ENCODE data around the gene TM9SF4.
"Not testable (repeated sequence)": the region's sequence is repeated elsewhere in the genome, so short reads cannot be mapped to it uniquely, and the experiment has no call there.

Gene TM9SF4

DNA sequence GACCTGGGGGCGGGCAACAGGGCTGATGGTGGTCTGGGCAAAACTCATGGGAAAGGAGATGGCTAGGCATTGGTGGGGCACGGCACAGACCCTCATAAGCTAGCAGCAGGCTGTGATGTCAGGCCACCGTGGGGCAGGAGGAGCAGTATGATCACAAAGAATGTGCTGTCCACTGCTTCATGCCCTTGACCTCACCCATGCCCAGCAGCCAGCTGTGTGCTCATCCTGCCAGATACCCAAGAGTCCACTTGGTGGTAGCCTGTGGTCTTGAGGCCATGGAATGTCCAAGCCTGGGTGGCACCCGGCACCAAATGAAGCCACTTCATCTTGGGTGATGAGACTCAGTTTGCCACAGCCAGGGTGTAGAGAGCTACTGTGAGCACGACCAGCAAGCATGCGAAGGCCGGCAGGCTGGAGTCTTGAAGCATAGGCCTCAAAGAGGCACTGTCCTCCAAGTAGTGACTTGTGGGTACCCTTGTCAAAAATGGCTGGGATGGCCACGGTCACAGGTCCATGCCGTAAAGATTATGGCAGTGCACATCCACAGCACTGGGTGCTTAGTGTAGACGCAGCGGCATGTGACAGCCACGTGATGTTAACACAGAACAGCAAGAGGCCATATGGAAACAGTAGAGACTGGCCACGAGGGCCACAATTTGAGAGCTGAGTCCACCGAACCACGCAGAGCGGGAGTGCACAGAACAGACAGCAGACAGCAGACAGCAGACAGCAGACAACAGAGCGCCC, 79.0 kb downstream of the TM9SF4 start:
- no peak for DNase-seq (ENCODE audit: low read depth in 3 of 3)

DNA sequence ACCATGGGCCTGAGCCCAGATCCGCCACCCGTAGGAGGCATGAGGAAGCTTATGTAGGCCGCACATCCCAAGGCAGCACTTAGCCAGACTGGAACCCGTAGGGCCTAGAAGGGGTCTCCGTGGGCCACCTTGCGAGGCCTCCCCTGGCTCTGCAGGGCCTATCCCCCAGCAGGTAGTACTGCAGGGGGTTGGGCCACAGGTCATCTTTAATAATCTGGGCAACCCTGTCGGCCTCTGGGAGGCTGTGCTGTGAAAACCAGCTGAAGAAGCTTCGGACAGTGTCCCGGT, 79.6 kb downstream of the TM9SF4 start:
- DNase-seq (ENCODE audit: low read depth in 3 of 3): no peak

DNA sequence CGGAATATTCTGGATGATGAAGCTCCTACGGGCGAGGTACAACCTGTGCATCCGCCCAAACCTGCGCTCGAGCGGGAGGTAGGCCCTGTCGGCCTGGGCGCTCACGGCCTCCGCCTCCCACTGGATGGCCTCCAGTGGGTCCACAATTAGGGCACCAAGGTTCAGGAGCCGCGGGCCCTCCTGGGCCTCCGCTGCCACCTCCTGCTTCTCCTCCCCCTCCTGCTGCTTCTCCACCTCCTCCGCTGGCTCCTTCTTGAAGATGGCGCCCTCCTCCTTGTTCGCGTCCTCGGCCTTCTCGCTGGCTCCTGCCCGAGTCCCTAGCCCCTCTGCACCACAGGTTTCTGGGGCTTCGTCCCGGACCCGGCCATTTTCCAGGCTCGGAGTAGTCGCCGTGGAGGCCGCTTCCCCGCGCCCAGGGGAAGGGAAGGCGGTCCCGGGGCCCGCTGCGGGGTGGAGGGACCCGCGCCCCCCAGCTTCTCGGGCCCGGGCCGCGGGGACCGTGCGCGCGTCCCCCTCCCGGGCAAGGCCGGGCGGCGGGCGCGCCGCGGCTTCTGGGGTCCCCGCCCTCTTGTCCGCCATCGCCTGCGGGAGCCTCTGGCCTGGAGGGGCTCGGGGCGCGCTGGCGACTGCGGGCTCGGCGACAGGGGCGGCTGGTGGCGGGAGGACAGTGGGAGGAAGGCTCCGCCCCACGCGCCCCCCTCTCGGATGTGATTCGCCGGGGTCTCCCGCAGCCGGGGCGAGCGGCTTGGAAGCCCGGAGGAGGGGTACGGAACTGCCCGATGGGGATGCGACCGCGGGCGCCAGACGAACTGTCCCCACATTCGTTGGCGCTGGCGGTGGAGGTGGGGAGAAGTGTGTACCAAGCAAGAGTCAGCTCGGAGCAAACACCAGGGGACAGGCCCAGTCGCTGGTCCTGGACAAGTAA, 80.4 kb downstream of the TM9SF4 start:
- DNase-seq (ENCODE audit: low read depth in 3 of 3): peak in 1 of 3 experiments; percentile 46

DNA sequence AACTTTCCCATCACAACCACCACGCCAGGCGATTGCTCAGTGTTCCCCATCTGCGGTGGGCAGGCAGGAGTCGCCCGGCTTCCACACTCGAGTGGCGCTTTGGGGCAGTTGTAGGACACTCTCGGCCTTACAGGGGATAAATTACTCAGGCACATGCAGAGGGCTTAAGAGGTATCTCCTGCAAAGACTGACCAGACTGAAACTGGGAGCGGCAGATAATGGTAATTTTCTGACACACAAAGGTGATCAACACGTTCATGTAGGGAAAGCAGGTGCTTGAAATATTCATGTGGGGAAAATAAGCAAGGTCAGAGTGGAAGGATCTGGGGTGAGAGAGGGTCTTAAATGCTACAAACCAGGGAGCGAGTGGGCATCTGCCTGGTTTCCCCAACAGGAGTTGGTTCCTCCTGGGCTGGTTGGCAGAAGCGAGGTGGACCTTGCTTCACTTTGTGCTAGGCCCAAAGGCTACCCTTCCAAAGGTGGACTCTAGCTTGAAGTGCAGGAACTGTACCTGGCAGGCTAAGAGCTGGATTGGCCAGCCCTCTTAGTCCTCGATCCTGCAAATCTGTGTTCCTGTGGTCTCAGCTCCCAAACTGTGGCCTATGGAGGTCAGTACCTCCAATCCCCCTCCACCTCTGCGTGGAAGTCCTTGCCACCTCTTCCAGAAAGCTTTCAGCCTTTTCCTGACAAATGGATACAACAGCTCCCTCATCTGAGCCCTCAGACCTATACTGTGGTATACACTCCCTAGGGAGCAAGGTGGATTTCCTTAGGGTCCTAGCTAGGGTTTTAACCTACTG, 81.3 kb downstream of the TM9SF4 start:
- no peak for DNase-seq (ENCODE audit: low read depth in 3 of 3)

DNA sequence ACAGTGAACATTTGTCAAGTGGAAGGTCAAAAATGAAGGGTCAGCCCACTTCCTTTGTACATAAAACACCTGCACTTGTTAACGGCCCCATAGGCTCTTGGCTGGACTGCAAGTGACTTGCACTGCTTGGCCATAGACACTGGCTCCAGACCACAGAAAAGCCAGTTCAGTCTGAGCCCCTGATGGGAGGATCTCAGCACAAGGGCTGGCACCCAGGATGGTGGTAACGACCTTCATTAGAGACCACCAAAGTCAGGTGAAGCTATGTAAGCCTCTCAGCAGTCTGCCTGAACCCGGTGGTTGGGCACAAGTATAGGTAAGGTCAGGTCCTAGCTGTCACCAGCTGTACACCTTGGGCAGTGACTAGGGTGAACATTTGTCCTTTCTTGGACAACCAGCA, 81.9 kb downstream of the TM9SF4 start:
- DNase-seq (ENCODE audit: low read depth in 3 of 3): no peak

DNA sequence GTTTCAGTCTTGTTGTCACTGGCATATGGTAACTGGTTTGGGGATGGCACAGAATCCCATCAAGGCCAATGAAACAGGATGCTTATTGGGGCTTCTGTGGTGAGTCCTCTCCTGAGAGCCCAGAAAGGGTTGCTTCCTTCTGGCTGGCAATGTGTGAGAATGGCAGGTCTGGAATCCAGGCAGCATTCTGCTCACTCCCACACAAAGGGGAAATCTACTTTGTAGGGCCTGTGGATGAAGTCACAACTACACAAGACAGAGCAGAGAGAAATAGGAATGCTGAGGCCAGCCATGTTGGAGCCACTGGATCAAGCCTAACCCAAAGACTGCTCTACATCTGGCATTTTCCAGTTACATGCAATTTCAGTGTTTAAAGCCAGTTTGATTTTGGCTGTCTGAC, 82.4 kb downstream of the TM9SF4 start:
- no peak for DNase-seq (ENCODE audit: low read depth in 3 of 3)

DNA sequence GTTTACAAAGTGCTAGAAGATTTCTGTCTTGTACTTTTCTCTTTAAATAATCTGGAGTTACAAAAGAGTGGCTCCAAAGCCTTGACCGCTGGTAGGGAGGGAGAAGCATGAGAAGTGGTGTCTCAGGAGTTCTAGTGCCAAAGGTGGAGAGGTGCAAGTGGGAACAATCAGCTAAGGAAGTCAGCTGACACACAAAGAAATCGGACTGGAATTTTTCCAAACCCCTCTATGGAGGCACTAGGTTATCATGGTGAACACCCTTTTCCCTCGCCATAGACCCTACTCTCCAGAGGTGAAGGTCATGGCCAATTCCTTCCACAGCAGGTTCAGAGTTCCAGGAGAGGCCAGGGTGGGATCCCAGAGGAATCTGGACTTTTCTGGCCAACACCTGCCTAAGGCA, 83.2 kb downstream of the TM9SF4 start:
- no peak for DNase-seq (ENCODE audit: low read depth in 3 of 3)

DNA sequence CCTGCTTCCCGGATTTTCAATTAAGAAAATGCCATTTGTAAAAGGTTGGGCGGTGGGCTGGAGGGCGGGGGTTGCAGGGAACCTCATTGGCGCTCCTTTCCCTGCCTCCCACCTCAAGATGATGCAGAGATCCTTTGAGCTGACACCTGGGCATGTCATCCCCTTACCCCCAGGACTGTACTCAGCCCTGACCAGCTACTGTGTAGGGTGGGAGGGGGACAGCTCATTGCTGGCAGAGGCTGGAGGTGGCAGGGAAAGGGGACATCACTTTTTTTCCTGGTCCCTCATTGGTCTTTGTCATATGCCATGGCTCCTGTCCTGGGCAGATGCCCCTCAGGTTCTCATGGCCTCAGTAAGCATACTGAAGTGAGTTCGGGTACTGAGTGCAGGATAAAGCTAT, 83.8 kb downstream of the TM9SF4 start:
- DNase-seq (ENCODE audit: low read depth in 3 of 3): not testable (repeated sequence)

DNA sequence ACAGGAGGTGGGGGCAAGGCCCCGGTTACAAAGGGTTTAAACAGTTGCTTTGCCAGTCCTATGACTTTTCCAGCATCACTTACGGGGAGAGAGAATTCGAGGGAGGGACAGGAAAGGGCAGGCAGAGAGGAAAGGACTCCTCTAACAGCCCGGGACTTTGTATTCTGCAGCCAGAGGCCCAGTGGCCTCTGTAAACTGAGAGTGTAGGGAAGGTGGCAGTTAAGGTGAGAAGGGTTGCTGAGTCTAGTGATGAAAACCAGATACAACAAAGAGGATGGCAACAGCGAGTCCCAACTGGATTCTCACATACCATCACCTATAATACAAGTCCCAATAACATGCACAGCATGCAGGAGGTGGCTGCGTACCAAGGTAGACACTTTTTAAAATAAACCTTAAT, 84.5 kb downstream of the TM9SF4 start:
- no peak for DNase-seq (ENCODE audit: low read depth in 3 of 3)

DNA sequence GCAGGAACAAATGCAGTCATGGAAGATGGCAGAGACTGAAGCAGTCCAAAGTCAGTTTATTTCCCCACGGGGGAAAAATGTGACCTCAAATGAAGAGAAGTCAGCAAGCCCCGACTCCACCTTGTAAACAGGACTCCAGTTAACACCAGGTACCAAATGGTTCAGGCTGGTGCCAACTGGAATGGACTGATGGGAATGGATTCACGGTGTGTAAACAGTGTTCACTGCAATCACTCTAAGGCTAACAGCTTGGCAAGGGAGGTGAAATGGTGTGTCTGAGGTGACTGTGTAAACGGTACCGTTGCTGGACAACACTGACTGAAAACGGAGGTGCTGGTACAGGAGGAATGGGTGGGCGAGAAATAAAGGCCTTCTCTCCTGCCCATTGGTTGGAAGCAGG, 86.1 kb downstream of the TM9SF4 start:
- DNase-seq (ENCODE audit: low read depth in 3 of 3): no peak

DNA sequence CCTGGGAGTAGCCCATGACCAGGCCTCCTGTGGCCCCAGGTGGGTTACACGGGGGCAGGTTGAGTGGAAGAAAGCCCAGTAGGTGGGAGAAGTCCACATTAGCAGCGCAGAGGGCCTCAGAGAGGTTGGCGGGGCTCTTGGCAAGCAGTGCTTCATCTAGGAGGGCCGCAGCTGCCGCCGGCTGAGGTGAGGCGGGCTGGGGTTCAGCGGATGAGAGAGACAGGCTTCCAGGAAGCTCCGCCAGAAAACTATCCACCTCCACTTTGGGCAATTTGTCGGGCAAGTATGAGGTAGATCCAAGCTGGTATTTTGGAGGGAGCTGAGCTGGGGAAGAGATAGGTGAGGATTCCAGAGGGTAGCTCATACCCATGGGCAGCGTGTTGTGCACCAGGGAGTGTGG, 87.1 kb downstream of the TM9SF4 start:
- DNase-seq (ENCODE audit: low read depth in 3 of 3): not testable (repeated sequence)

DNA sequence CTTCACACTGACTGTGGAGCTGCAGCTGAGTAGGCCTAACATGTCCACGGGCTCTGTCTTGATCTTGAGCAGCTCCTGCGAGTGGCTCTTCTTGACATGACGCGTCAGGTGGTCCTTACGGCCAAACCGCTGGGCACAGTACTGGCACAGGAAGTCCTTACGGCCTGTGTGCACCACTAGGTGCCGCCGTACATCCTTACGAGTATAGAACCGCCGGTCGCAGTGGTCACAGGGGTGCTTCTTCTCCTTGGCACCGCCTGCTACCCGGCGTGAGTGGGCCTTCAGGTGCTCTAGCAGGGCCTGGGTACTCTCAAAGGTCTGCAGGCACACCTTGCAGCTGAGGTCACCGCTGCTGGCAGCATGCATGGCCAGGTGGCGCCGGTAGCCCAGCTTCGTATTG, 87.6 kb downstream of the TM9SF4 start:
- not testable (repeated sequence) for DNase-seq (ENCODE audit: low read depth in 3 of 3)

DNA sequence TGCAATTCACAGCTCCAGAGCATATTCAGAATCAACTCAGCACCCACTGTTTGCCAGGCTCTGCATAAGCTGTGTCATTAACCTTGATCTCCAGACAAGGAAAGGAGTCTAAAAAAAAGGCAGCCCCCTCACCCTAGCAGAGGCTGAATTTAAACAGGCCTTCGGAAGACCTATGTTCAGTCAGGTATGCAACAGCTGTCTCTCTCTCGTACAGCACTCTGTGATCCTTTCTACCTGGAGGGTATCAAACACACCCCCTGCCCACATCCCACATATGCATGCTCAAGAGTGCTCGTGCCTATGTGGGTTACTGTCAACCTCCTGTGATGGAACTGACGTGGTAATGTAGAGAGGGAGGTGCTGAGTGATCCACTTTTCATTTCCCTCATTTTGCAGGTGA, 89.5 kb downstream of the TM9SF4 start:
- DNase-seq (ENCODE audit: low read depth in 3 of 3): no peak

DNA sequence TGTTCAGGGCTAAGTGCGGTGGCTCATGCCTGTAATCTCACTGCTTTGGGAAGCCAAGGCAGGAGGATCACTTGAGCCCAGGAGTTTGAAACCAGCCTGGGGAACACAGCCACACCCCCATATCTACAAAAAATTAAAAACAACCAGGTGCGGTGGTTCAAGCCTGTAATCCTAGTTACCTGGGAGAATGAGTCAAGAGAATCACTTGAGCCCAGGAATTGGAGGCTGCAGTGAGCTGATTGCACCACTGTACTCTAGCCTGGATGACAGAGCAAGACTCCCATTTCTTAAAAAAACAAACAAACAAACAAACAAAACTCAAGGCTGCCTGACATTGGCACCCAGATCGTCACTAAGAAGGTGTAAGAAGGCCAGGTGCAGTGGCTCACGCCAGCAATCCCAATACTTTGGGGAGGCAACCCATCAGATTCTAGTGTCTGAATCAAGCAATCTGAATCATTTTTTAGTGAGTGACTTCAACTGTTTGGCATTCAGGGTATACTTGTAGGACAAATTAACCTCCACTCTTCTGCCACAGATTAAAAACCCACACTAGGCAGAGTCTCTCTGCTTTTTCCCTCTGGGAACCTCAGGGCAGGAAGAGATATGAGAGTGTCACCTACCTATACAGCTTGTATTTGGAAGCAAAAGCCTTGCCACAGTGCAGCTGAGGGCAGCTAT, 91.9 kb downstream of the TM9SF4 start:
- no peak for DNase-seq (ENCODE audit: low read depth in 3 of 3)

DNA sequence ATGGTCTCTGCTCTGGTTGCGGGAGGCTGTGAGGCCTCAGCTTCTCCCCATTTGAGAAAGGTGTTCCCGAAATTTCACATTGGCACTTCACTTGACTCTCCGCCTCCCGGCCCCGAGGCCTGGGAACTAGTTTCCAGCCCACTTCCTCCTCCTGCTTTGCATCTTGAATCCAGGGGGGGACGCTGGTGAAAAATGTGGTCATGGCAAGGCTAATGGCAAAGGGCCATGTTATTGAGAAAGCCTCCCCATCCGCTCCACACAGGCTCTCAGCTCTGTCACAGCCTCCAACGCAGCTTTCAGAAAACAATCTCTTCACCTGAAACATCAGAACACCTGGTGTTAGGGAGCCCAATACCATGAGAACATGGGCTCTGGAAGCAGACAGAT, 92.5 kb downstream of the TM9SF4 start:
- no peak for DNase-seq (ENCODE audit: low read depth in 3 of 3)

DNA sequence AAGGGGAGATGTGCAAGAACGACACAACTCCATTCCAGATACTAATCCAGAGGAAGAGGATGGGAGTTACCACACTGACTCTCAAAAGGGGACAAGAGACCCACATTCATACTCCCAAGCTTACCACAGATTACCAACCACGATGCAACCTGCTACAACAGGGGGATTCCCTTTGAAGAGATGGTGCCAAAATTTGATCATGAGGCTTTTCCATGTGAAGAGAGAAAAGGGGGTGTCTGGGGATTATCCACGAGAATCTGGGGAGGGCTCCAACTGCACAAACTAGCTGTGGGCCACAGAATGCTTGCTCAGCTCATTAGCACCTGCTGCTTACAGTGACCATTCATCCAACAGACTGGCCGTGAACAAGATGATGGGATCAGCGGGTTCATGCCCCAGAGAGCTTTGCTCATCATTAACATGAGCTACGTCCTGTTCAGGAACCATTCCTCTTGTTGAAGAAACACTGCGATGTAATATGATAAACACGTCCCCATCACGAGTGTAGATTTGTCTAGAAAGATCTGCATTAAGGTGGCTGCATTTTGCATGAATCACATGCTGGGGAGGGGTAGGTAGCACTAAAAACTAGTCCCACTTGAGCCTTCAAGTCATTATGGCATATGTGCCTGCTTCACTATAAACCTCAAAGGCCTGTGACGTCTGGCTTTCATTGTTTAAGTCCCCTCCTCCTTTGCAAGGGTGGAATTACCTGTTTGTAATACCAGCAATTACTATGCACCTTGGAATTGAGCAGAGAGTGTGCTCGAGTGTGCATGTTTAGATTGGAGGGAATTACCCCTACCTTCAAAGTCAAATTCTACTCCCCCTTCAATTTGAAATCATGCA, 94.1 kb downstream of the TM9SF4 start:
- DNase-seq (ENCODE audit: low read depth in 3 of 3): no peak

DNA sequence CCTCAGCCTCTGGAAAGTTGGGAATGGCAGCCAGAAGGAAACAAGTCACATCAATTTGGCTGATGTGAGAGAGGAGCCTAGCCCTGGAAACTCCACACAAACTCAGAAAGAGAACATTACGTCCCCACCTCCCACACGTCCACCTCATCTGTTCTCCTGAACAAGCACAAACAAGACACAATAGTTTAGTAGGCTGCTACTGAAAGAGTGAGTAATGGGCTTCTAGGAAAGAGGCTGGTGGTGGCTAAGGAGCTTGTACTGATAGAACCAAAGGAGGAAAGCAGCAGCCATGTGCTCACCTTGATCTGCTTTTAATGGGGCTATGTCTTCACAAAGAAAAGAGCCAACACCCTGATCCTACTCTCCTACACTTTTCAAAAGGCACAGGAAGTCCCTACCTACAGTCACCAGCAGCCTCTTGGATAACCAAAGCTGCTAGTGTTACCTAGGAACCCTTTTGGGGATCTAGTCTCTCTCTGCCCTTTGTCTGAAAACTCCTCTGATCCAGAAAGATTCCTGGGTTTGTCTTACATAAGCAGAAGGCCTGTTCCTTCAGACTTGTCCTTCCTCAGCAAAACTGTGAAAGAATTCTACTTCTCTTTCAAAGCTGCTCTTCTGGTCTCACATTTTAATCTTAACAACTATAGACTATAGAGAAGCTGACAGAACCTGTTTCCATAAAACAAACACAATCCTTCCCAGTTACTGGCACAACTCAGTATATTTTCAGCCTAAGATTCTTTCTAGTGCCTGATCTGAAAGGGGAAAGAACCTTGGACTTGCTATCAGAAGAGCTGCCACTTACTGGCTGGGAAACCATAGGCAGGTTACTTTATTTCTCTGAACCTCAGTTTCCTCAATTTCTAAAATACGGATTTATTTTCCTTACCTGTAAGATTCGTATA, 94.9 kb downstream of the TM9SF4 start:
- peak; percentile 68 to 81 (median 79) for DNase-seq (ENCODE audit: low read depth in 3 of 3)

DNA sequence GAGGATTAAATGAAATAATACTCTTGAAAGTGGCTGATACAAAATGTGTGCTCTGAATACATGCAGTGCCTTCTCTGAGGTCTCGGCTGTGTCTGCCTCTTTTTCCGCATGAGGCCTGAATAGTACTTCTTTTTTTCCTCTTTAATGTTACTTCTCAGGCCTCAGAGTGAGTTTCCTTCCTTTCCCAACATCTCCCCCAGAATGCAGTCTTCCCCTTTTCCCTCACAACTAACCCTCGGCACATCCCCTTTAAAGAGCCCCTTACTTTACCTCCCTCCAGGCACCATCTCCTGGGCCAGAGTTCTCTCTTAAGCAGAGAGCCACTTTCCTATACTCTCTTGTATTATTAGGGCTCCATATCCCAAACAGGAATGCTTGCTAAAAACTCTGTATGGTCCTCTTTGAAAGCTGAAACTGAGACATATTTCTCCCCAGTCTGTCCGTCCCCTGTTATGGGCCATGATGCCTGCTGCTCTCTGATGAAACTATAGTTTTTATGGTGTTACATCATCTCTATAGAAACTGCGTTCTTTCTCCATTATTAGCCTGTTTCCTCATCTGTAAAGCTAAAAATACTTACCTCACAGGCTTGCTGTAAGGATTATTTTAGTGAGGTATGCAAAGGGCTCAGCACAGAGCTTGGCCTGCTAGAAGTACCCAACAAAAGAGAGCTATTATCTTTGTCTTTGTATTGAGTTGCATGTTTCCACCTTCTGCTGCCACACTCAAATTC, 95.8 kb downstream of the TM9SF4 start:
- DNase-seq (ENCODE audit: low read depth in 3 of 3): no peak

Measured in stimulated activated CD4-positive, alpha-beta T cell treated with anti-CD3 and anti-CD28 coated beads, TNF-alpha, amount 100 ng/mL, for 24 hours (primary cell).